OCI-LY1 (cell line): ENCODE results near the gene FHIT.

ENCODE experiments used
- H2AFZ ChIP-seq: fragments of 200-600 bp; sonication (generic), shearing (Covaris generic); 2 replicates; pipeline ENCODE4 v1.6.0; 2014; ENCODE audit warnings: antibody characterized with exemption, mild to moderate bottlenecking, low read length
- H3F3A ChIP-seq: fragments of 200-600 bp; sonication (generic), shearing (Covaris generic); 2 replicates; pipeline ENCODE4 v1.6.0; 2014; ENCODE audit warnings: mild to moderate bottlenecking, antibody characterized with exemption, low read length, moderate library complexity; ENCODE audit not compliant: insufficient read depth
- H3K27ac ChIP-seq: fragments of 200-600 bp; sonication (generic); 2 replicates; pipeline ENCODE4 v1.5.1; 2014; ENCODE audit warnings: low read length, mixed run types, mild to moderate bottlenecking, low read depth; ENCODE audit not compliant: poor library complexity, severe bottlenecking
- H3K27me3 ChIP-seq: fragments of 200-600 bp; sonication (generic); 2 replicates; pipeline ENCODE4 v1.6.0; 2014; ENCODE audit warnings: antibody characterized with exemption, mild to moderate bottlenecking, low read length, moderate library complexity; ENCODE audit not compliant: insufficient read depth
- H3K36me3 ChIP-seq: fragments of 200-600 bp; sonication (generic); 2 replicates; pipeline ENCODE4 v1.6.1; 2014; ENCODE audit warnings: mild to moderate bottlenecking, antibody characterized with exemption, low read length, moderate library complexity, mixed read lengths; ENCODE audit not compliant: insufficient read depth
- H3K4me1 ChIP-seq: fragments of 200-600 bp; sonication (generic); 2 replicates; pipeline ENCODE4 v1.5.1; 2014; ENCODE audit warnings: mild to moderate bottlenecking, low read length, moderate library complexity; ENCODE audit not compliant: insufficient read depth, severe bottlenecking
- H3K4me2 ChIP-seq: fragments of 200-600 bp; sonication (generic), shearing (Covaris generic); 2 replicates; pipeline ENCODE4 v1.6.1; 2014; ENCODE audit warnings: low read length
- H3K4me3 ChIP-seq: fragments of 200-600 bp; sonication (generic); 2 replicates; pipeline ENCODE4 v1.5.1; 2014; ENCODE audit warnings: low read length, low read depth, mild to moderate bottlenecking, mixed read lengths; ENCODE audit not compliant: poor library complexity, severe bottlenecking
- H3K79me2 ChIP-seq: fragments of 200-600 bp; shearing (Covaris generic); 2 replicates; pipeline ENCODE4 v1.6.1; 2016; ENCODE audit warnings: mixed run types, low read length, mixed read lengths; ENCODE audit not compliant: insufficient read depth
- H3K9ac ChIP-seq: fragments of 200-600 bp; sonication (generic), shearing (Covaris generic); 2 replicates; pipeline ENCODE4 v1.6.1; 2014; ENCODE audit warnings: mild to moderate bottlenecking, low read length, mixed read lengths
- H3K9me2 ChIP-seq: fragments of 200-600 bp; sonication (generic), shearing (Covaris generic); 2 replicates; pipeline ENCODE4 v1.6.1; 2014; ENCODE audit warnings: low read depth, mild to moderate bottlenecking, low read length, mixed read lengths
- H3K9me3 ChIP-seq: fragments of 200-600 bp; shearing (Covaris generic); 2 replicates; pipeline ENCODE4 v1.6.1; 2014; ENCODE audit warnings: low read length, mixed read lengths
- H4K20me1 ChIP-seq: fragments of 200-600 bp; sonication (generic), shearing (Covaris generic); 2 replicates; pipeline ENCODE4 v1.6.0; 2016; ENCODE audit warnings: mild to moderate bottlenecking, low read length; ENCODE audit not compliant: insufficient read depth
- EZH2 ChIP-seq: fragments of 200-600 bp; sonication (generic), shearing (Covaris generic); IDR thresholded peaks from 2 replicates; pipeline ENCODE4 v1.8.0; 2017; ENCODE audit warnings: borderline replicate concordance, mixed run types, mild to moderate bottlenecking, antibody characterized with exemption, low read length, moderate library complexity, mixed read lengths
- TF ChIP-seq, protein P1 (sequence below): fragments of 200-600 bp; sonication (generic), shearing (Covaris generic); IDR thresholded peaks from 2 replicates; pipeline ENCODE4 v1.5.1; 2017; ENCODE audit warnings: mild to moderate bottlenecking, antibody characterized with exemption, low read length, moderate library complexity, mixed read lengths

Gene FHIT

GRCh38 chr3:60916546-60916945, 334.7 kb downstream of the FHIT start:
- Histone ChIP-seq H3K79me2 (no peaks in the 10 kb centered on the region), H3K36me3 (no peaks in the 10 kb centered on the region), H2AFZ (no peak overlapping the region), H3K27me3 (no peaks in the 10 kb centered on the region), H3K9me2 (no peaks in the 10 kb centered on the region), H3K4me2 (no peak overlapping the region), H4K20me1 (no peaks in the 10 kb centered on the region), H3K9me3 (no peaks in the 10 kb centered on the region), H3F3A (no peaks in the 10 kb centered on the region), H3K9ac (no peak overlapping the region), H3K4me3 (no peak overlapping the region), H3K4me1 (no peaks in the 10 kb centered on the region), H3K27ac (no peak overlapping the region)
- TF ChIP-seq EZH2, result no peak
- TF ChIP-seq, protein P1, sequence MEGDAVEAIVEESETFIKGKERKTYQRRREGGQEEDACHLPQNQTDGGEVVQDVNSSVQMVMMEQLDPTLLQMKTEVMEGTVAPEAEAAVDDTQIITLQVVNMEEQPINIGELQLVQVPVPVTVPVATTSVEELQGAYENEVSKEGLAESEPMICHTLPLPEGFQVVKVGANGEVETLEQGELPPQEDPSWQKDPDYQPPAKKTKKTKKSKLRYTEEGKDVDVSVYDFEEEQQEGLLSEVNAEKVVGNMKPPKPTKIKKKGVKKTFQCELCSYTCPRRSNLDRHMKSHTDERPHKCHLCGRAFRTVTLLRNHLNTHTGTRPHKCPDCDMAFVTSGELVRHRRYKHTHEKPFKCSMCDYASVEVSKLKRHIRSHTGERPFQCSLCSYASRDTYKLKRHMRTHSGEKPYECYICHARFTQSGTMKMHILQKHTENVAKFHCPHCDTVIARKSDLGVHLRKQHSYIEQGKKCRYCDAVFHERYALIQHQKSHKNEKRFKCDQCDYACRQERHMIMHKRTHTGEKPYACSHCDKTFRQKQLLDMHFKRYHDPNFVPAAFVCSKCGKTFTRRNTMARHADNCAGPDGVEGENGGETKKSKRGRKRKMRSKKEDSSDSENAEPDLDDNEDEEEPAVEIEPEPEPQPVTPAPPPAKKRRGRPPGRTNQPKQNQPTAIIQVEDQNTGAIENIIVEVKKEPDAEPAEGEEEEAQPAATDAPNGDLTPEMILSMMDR, result no peak

- no peak overlapping the region for H2AFZ ChIP-seq
- no peaks in the 10 kb centered on the region for H3K27me3 ChIP-seq
- H3K9ac ChIP-seq, result no peak overlapping the region
- H3K4me1 ChIP-seq, result no peaks in the 10 kb centered on the region
- no peaks in the 10 kb centered on the region for H3K36me3 ChIP-seq
- no peaks in the 10 kb centered on the region for H4K20me1 ChIP-seq
- no peaks in the 10 kb centered on the region for H3K79me2 ChIP-seq
- H3K4me3 ChIP-seq, result no peak overlapping the region
- no peaks in the 10 kb centered on the region for H3K9me3 ChIP-seq
- no peak overlapping the region for H3K27ac ChIP-seq
- no peak for TF ChIP-seq EZH2
- TF ChIP-seq, protein P1, result no peak
- no peaks in the 10 kb centered on the region for H3K9me2 ChIP-seq
- no peak overlapping the region for H3K4me2 ChIP-seq
- H3F3A ChIP-seq, result 0 out of 2 replicates have a peak, but pooled peaks cover 2% of the 10 kb centered on the region
Measured at GRCh38 chr3:60913474-60913873, 337.8 kb downstream of the FHIT start.

GRCh38 chr3:60912876-60913275, 338.4 kb downstream of the FHIT start:
- H3F3A ChIP-seq, result 0 out of 2 replicates have a peak, but pooled peaks cover 4% of the 10 kb centered on the region
- no peaks in the 10 kb centered on the region for H3K27me3 ChIP-seq
- no peak overlapping the region for H3K4me3 ChIP-seq
- no peak overlapping the region for H2AFZ ChIP-seq
- no peak overlapping the region for H3K27ac ChIP-seq
- H4K20me1 ChIP-seq, result no peaks in the 10 kb centered on the region
- no peak overlapping the region for H3K4me2 ChIP-seq
- no peak overlapping the region for H3K9ac ChIP-seq
- H3K79me2 ChIP-seq, result no peaks in the 10 kb centered on the region
- no peaks in the 10 kb centered on the region for H3K9me3 ChIP-seq
- no peaks in the 10 kb centered on the region for H3K36me3 ChIP-seq
- H3K4me1 ChIP-seq, result no peaks in the 10 kb centered on the region
- TF ChIP-seq, protein P1, result no peak
- TF ChIP-seq EZH2, result no peak
- H3K9me2 ChIP-seq, result no peaks in the 10 kb centered on the region
